ENCODE measurements around the gene ZNF688. TPM values are rescaled to one million over a fixed set of nuclear protein-coding genes. Genes with fewer than 3 reads are reported as not detected.

Gene ZNF688
- total and polyA plus RNA-seq, 2 of the 8 experiments (the other 6 are each of a cell fraction or from before 2014, with no cell fraction given): 2.7 to 3.5 TPM

DNA sequence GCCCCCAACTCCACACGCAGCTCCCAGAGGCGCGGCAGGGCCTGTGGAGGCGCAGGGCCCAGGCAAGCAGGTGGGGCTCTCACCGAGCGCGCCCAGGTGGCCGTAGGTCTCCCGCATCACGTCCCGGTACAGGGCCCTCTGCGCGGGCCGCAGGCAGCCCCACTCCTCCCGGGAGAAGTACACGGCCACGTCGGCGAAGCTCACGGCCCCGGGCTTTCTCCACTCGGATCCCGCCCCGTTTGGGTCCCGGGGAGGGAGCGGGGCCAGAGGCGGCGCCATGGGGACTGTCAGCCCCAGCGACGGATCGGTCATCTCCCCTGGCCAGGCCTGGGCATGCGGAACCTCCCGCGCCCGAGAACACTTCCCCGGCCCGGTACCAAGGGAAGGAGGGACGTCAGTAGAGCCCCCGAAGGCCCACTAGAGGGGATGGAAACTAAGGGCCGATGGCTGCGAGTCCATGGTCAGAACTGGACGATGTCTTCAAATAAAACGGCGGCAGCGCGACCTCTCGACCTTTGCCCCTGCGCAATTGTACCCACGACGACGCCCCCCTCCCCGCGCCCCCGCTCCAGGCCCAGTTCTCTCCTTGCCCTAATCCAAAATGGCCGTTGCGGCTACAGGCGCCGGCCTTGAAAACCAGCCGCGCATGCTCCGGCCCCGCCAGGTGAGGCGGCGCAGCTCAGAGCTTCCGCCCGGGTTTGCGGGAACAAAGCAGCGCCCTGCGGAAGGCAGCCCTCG is 37.0 kb downstream of the ZNF688 start, which contains the start of gene ZNF747 (continued):
- peak; percentile 61 for TF ChIP-seq KDM4A (IDR thresholded peaks at IDR 0.05; ENCODE audit: low read depth, low read length, severe bottlenecking)
- no peak for TF ChIP-seq SUZ12 (IDR thresholded peaks at IDR 0.05; ENCODE audit: low read length)
- peak; percentile 100 for TF ChIP-seq YY1 (IDR thresholded peaks at IDR 0.05; ENCODE audit: low read depth, low read length)
- no peak for TF ChIP-seq KDM5A (IDR thresholded peaks at IDR 0.05; ENCODE audit: low read length)
- peak; percentile 80 for TF ChIP-seq NRF1 (IDR thresholded peaks at IDR 0.05; ENCODE audit: low read depth, low read length)
- no peak for TF ChIP-seq FOSL1 (IDR thresholded peaks at IDR 0.05; ENCODE audit: insufficient read depth, low read depth, low read length)

All from H1 (cell line).